ENCODE measurements around the gene AKAP12. TPM values are rescaled to one million over a fixed set of nuclear protein-coding genes. Genes with fewer than 3 reads are reported as not detected.
A peak's percentile ranks its signal among the peaks of the same experiment; 100 is the strongest.

Gene AKAP12
- total RNA-seq, 1 donor from 2014 or later: 138 TPM

DNA sequence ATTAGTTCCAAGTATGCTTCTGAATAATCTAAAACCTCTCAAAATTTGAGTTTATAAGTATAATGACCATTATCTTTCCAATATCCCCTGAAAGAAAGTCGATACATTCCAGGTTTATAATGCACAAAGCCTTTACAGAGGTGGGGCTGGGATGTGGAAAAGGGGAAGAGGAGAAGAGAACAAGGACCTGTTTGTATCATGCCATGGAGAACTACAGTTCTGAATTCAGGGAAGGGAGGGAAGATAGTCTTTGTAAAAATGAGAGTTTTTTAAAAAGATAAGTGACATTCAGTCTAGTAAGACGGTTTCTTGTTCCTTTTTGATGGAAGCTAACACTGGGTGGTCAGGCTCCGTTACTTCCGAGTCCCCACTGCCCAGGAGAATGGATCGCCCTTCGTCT, 125.5 kb downstream of the AKAP12 start:
- Mint-ChIP-seq H3K4me3 (no peak overlapping the region), H3K9me3 (no peaks in the 10 kb centered on the region), H3K36me3 (peaks cover 28% of the 10 kb centered on the region), H3K27ac (no peak overlapping the region), H3K27me3 (no peaks in the 10 kb centered on the region), H3K4me1 (ENCODE audit: unreplicated experiment) (no peaks in the 10 kb centered on the region)
- DNase-seq (ENCODE audit: extremely low spot score, unreplicated experiment): no peak
- TF ChIP-seq, protein P1, sequence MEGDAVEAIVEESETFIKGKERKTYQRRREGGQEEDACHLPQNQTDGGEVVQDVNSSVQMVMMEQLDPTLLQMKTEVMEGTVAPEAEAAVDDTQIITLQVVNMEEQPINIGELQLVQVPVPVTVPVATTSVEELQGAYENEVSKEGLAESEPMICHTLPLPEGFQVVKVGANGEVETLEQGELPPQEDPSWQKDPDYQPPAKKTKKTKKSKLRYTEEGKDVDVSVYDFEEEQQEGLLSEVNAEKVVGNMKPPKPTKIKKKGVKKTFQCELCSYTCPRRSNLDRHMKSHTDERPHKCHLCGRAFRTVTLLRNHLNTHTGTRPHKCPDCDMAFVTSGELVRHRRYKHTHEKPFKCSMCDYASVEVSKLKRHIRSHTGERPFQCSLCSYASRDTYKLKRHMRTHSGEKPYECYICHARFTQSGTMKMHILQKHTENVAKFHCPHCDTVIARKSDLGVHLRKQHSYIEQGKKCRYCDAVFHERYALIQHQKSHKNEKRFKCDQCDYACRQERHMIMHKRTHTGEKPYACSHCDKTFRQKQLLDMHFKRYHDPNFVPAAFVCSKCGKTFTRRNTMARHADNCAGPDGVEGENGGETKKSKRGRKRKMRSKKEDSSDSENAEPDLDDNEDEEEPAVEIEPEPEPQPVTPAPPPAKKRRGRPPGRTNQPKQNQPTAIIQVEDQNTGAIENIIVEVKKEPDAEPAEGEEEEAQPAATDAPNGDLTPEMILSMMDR (conservative IDR thresholded peaks at IDR 0.05): no peak

DNA sequence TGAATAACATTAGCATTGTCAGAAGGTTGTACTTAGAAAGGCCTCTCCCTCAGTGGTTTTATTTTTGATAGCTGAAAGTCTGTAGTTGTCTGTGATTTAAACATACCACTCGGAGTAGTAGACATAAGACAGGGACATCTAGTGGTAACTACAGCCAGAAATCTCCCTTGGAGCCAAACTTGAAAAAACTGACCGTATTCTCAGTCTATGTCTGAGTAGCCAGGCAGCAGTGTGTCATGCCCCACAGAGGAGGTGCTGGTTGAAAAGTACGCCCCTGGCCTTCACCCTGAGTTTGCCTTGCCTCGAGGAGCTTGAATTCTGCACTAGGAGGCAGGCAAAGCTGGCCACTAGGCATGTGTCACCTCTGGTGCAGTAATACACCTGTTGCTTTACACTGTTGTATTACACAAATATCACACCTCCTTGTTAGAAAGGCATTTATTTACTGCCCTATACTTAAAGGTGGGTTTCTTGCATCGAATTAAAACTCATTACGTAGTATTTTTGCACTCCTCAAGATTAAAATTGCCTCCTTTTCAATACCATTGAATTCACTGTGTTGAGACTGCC, 130.8 kb downstream of the AKAP12 start:
- Mint-ChIP-seq H3K4me3 (no peak overlapping the region), H3K36me3 (peaks cover 31% of the 10 kb centered on the region), H3K4me1 (ENCODE audit: unreplicated experiment) (peaks cover 13% of the 10 kb centered on the region), H3K27ac (no peak overlapping the region), H3K9me3 (no peaks in the 10 kb centered on the region), H3K27me3 (no peaks in the 10 kb centered on the region)
- DNase-seq (ENCODE audit: extremely low spot score, unreplicated experiment): no peak
- TF ChIP-seq, protein P1 (conservative IDR thresholded peaks at IDR 0.05): peak; percentile 51

DNA sequence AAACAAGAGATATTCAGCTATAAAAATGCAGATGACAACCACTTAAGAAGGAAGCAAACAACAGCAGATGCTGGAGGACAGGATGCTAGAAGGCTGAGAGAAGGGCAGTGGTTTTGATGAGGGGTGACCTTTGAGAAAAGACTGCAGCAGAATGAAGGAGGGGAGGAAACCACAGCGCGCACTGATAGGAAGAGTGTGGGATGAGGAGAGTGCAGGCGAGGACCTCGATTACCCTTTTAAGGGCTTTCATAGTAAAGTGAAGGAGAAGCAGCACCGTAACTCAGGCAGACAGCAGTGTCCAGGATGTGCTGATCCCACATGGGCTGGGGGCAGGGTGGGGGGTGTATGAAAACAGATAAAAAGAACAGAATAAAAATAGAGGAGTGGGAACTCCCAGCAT, 132.4 kb downstream of the AKAP12 start:
- Mint-ChIP-seq H3K36me3 (peaks cover 28% of the 10 kb centered on the region), H3K27ac (no peak overlapping the region), H3K9me3 (peaks cover 5% of the 10 kb centered on the region), H3K27me3 (no peaks in the 10 kb centered on the region), H3K4me3 (no peak overlapping the region), H3K4me1 (ENCODE audit: unreplicated experiment) (peaks cover 13% of the 10 kb centered on the region)
- no peak for DNase-seq (ENCODE audit: extremely low spot score, unreplicated experiment)
- TF ChIP-seq, protein P1 (conservative IDR thresholded peaks at IDR 0.05): no peak

DNA sequence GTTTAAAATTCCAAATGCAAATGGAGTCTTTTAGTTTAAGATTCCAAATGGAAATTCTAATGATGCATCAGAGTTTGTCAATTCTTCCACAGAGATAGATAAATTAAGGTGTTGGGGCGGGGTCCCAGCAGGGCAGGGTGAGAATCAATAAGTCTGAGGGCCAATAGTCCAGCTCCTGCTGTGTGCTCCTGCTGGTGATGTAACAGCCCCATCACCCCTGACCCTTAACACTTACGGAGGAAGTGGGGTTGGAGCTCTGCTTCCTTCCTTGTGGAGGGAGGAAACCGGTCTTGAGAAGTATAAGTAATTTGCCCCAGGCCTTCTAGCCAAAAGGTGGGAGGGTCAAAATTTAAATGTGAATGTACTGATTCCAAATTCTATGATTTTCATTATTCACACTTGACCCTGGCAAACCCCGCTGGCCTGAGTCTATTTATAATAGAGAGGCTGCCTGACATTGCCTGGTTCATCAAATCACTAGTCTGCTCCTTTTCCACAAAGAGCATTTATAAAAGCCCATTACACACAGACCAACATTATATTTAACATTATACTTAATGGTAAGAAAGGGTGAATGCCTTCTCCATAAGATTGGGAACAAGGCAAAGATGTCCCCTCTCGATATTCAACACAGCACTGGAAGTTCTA, 134.4 kb downstream of the AKAP12 start:
- H3K27me3 Mint-ChIP-seq: no peaks in the 10 kb centered on the region
- H3K36me3 Mint-ChIP-seq: peaks cover 28% of the 10 kb centered on the region
- peak overlapping the region; percentile 46 for H3K27ac Mint-ChIP-seq
- TF ChIP-seq, protein P1 (conservative IDR thresholded peaks at IDR 0.05): no peak
- peaks cover 13% of the 10 kb centered on the region for H3K4me1 Mint-ChIP-seq (ENCODE audit: unreplicated experiment)
- no peak for DNase-seq (ENCODE audit: extremely low spot score, unreplicated experiment)
- H3K9me3 Mint-ChIP-seq: peaks cover 5% of the 10 kb centered on the region
- no peak overlapping the region for H3K4me3 Mint-ChIP-seq

DNA sequence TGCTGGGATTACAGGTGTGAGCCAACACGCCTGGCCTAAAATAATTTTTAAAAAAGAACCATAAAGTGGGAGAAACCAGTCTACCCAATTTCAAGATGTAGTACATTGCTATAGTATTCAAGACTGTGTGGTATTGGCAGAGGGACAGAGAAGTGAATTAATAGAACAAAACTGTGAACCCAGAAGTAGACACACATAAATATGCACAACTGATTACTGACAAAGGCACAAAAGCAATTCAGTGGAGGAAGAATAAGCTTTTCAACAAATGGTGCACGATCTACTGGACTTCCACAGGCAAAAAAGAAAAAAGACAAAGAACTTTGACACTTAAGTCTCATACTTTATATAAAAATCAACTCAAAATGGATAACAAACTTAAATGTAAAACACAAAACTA, 136.1 kb downstream of the AKAP12 start:
- Mint-ChIP-seq H3K4me1 (ENCODE audit: unreplicated experiment) (peaks cover 21% of the 10 kb centered on the region), H3K36me3 (peaks cover 25% of the 10 kb centered on the region), H3K27me3 (no peaks in the 10 kb centered on the region), H3K9me3 (peaks cover 5% of the 10 kb centered on the region), H3K27ac (peak overlapping the region; percentile 23), H3K4me3 (no peak overlapping the region)
- TF ChIP-seq, protein P1 (conservative IDR thresholded peaks at IDR 0.05): no peak
- no peak for DNase-seq (ENCODE audit: extremely low spot score, unreplicated experiment)

Measured in type B pancreatic cell (in vitro differentiated cells).